Midbrain (tissue), 1 donor: ENCODE data around the gene CXXC1.
A peak's percentile ranks its signal among the peaks of the same experiment; 100 is the strongest.
"Not testable (repeated sequence)": the region's sequence is repeated elsewhere in the genome, so short reads cannot be mapped to it uniquely, and the experiment has no call there.

Source experiments
- DNase-seq: peaks from one replicate; lab custom pipeline; 2025; lab: John Stamatoyannopoulos, UW

CXXC1 gene

GRCh38 chr18:50274044-50274442, 13.4 kb downstream of the CXXC1 start:
- no peak for DNase-seq

DNA sequence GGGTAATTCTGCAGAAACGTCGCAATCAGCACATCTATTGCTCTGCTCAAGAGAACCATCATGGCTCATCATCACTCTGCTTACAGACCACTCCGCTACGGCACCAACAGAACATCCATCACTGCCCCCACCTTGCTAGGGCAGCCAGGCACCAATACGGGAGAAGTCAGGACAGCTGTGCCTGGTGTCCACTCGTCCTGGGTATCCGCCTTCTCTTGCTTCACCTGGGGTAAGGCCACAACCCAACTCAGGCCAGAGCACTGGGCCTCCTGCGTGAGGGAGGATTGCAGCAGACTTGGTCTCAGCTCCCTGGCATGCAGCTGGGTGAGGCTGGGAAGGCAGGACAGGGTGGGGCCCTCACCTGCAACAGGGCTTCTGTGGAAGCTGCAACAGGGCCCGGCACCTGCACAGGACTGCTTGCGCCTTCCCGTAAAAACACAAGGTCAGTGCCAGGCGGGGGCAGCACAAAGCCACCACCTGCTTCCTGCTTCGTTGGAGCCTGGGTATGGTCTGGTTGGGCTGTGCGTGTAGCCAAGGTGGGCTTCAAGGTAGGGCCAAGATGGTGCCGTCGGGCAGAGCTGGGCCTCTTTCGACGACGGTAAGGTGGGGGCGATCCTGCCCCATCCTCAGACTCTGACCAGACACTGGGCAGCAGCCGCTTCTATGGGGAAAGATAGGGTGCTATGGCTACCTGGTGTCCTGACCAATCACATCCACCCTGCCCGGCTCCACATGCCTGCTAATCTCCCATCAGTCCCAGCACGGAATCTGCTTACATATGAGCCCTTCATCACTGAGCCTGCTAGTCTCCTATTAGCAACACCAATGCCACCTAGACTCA, 14.1 kb downstream of the CXXC1 start:
- DNase-seq: no peak

DNA sequence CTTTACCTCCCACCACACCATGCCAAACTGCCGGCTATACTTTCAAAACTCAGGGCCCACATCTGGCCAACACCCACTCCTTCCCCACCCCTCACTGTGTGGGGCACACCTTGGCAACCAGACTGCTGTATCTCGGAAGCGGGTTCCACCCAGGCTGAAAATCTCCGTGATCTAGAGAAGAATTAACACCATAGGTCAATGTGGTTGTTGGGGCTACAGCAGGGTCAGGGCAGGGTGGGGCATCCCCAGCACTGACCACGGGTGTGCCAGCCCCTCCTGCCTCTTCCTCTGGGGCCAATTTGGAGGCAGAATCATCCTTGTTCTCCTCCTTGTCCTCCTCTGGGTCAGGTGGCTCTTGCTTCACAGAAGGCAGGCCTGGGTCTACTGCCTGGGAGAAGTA, 14.9 kb downstream of the CXXC1 start:
- DNase-seq: no peak

GRCh38 chr18:50268022-50268747, 19.3 kb downstream of the CXXC1 start:
- peak; percentile 60 for DNase-seq

GRCh38 chr18:50266248-50266704, 21.2 kb downstream of the CXXC1 start, which contains the start of gene CFAP53:
TSS of gene CFAP53 (minus strand) at chr18:50266495. CDS start at chr18:50266404, 91 bp downstream.
- DNase-seq: peak; percentile 85

- DNase-seq: no peak
These were observed 24.5 kb downstream of the CXXC1 start for GRCh38 chr18:50262977-50263376.

- DNase-seq: no peak
These were observed 36.6 kb downstream of the CXXC1 start for GRCh38 chr18:50250935-50251334.

DNA sequence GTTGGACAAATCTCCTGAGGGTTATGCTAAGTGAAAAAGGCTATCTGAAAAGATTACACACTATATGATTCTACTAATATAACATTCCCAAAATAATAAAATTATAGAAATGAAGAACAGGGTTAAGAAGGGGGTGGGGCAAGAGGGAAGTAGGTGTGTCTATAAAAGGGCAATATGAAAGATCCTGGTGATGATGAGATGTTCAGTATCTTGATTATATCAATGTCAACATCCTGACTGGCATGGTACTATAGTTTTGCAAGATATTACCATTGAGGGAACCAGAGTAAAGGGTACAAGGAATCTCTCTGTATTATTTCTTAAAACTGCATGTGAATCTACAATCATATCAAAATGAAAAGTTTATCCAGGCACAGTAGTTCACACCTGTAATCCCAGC, 37.9 kb downstream of the CXXC1 start:
- DNase-seq: no peak

- DNase-seq: no peak
These were observed 39.9 kb downstream of the CXXC1 start for GRCh38 chr18:50247561-50247960.

- not testable (repeated sequence) for DNase-seq
These were observed 45.7 kb downstream of the CXXC1 start for GRCh38 chr18:50241768-50242167.

DNA sequence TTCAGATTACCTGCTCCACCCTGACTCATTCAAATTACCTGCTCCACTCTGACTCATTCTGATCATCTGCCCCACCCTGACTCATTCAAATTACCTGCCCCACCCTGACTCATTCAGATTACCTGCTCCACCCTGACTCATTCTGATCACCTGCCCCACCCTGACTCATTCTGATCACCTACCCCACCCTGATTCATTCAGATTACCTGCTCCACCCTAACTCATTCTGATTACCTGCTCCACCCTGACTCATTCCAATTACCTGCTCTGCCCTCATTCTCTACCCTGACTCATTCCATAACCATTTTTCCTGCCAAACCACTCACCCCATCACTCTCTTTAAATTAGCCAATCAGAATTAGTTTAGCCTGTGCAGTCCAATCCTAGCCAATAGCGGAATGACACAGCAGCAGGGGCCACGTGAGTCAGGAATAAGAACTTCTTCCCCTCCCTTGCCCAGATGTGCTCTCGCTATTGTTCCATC, 47.4 kb downstream of the CXXC1 start:
- DNase-seq: no peak

DNA sequence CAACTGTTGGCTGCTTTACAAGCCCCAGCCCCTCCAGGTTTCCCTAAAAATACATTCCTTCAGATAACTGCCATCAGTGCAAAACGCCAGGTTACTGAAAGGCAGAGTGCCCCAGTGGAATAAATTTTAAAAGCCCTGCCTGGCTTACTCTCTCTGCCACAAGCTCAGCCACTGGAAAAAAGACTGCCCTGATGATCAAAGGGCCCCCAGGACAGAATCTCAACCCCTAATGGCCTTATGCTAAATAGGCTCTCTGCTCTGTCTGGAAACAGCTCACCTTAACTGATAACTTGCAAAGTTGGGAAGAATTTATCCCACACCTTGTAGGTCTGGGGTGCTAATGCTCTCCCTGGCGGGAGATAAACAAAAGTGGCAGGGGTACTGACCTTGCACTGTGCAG, 55.1 kb downstream of the CXXC1 start:
- DNase-seq: no peak
